Activated CD4-positive, alpha-beta T cell treated with anti-CD3 and anti-CD28 coated beads for 24 hours (primary cell): Measurements from ENCODE around the gene FBXO3.
A peak's percentile ranks its signal among the peaks of the same experiment; 100 is the strongest.

Source experiments
- DNase-seq, 2 donors: peaks; one replicate each; pipeline ENCODE4 v3.0.0-alpha.2; 2020; ENCODE audit warnings: low read depth in 2 of 2

The FBXO3 gene

DNA sequence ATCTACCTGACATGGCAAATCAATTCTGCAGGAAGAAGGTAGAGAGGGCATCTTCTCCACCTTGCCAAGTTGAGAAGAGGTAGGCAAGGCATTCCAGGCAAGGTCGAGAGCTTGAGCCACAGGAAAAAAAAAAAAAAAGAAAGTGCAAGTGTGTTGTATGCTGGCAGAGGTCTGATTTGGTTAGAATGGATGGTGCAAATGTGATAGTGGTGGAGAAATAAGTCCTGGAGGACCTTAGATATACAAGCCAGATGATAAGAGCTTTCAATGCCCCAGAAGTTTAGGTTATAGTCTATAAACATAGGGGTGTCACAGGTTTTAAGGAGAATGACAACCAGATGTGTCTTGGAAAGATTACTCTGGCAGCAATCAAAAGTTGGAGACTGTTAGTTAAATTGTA is 1.4 kb downstream of the FBXO3 start:
- DNase-seq = no peak

DNA sequence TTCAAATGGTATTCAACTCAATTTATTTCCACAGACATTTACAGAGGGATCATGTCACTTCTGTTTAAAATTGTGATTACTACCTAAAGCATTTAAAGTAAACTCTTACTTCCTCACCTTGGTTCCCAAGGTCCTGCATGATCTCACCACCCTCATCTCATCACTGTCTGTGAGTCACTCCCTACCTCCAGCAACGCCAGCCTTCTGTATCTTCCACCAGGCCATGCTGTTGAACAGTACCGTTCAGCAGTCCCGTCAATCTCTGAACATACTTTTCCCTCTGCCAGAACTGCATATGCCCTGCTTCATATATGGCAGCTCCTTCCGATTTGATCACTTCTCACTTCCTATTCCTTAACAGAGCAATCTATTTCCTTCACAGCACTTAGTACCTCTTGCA is 2.0 kb downstream of the FBXO3 start:
- no peak for DNase-seq

DNA sequence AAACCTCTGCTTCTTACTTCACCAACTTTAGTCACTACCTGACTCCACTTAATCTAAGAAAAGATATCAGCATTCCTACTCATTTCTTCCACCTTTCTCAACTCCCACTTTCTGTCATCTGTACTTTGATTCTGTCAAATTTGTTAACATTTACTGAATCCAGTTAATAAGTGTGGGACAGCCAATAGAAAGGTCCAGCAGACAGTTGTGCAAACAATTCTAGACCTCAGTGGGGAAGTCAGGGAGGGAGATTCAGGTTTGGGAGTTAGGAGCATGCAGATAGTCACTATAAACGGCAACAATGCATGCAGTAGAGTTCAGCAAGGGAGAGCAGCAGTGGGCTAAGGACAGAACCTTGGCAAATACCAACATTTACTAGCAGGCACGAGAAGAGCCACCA is 4.1 kb downstream of the FBXO3 start:
- DNase-seq = no peak

DNA sequence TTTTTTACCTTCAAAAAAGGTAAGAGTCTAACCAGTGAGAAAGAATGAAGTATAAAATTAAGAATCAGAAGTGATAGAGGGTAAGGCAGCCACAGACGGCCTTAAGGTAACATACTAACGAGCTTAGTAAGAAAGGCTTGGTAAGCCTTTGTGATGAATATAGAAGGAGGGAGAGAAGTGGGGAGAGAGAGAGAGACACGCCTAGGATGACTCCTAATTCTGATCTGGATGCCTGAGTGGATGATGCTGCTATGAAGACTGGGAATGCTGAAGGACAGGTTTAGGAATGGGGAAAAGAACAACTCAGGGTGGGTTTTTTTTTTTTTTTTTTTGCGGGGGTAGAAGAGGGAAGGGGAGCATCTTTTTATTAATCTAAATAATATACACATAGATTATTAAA is 4.8 kb downstream of the FBXO3 start:
- no peak for DNase-seq

DNA sequence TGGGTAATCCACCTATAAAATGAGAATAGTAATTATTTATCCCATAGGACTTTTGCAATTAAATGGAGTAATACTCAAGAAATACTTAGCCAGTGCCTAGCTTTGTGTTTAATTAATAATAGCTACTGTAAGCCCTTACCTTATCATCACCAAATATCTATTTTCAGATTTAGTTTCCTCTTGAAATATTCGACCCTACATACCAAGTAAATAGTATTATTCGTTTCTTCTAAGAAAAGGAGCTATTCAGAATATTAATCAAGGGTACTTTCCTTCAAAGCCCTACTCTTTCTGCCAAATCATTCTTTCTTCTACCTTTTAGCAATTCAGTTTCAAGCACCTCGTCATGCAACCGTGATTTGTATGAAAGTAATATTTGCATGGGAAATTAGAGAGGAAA is 6.7 kb downstream of the FBXO3 start:
- no peak for DNase-seq

DNA sequence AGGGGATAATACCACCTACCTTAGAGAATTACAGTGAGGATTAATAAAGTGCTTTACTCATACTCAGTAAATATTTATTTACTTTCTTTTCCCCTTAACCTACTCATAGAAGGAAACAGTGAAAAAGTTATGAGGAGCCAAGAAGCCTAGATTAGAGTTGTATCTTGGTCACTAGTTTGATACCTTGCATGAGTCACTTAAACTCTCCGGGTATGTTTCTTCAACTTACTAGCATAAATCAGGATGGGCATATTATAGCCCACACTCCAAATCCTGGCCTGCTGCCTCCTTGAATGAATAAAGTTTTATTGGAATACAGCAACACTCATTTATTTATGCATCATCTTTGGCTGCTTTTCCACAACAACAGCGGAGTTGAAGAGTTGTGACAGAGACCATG is 8.2 kb downstream of the FBXO3 start:
- no peak for DNase-seq

DNA sequence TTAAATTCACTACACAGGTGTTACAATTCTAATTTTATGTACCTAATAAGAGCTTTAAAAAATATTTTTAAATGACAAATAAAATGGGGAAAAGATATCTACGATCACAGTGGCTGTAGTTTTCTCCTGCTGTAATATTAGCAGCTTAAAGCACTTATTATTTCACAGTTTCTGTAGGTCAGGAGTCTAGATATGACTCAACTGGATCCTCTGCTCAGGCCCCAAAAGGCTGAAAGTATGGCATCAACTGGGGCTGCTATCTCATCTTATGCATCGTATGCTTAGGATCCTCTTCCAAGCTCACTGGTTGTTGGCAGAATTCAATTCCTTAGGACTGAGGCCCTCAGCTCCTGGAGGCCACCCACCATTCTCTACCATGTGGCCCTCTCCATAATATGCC is 12.8 kb downstream of the FBXO3 start:
- no peak for DNase-seq

DNA sequence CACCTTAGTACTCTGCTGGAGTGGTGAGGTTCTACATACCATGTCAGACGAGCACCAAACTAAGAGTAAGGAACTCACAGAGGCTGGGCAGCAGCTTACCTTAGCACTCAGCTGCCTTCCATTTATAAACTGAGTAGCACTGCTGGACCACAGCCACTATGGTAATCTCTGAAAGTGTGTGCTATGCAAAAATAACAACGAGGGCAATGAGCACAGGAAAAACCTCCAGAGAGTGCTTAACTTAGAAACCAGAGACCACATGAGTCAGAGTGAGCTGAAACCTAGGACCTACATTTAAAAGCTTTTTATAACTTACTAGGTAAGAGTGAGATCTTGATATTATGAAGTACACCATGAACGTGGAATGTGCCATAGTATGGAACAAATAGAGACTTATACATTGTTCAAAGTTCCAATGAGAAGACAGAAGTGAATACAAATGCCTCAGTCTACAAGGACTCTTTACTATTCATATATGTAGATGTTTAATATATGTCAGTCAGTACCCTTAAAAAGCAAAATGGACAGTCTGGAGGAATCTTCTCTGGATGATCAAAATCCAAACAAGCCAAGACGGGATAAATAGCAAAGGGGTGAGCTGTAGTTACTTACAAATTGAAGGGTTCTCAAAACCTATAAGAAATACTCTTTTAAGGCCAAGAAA is 20.9 kb downstream of the FBXO3 start:
- no peak for DNase-seq

DNA sequence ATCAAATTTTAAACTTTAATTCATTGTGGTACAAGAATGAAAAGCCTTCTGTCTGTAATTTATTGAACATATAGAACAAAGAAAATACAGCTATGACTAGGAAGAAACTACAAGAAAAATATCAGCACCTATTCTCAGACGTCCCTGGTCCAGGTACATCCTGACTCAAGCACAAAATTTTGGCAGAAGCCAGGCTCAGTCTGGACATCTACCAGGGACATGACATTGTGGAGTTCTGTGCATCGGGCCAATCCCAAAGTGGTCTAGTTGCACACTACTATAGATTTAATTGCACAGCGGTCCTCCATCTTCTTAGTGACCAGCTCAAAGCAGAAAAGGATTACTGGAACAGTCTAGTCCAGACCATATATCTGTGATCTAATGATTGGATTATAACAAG is 22.4 kb downstream of the FBXO3 start:
- no peak for DNase-seq

DNA sequence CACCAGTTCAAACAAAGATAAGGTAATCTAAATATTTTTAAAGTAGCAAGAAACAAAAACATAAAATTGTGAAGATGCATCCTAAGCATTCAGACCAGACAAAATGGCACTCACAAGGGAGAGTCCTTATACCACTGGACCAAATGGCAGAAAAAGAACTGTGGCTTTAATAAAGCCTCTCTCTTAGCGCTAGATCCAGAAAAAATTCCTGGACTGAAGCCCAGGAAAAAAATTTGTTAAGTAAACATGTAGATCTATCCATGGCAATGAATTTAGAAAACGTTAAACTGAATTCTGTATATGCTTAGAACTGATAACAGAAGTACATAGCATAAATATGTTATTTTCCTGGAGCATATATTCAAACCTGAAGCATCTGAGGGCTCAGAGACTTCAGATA is 26.3 kb downstream of the FBXO3 start:
- no peak for DNase-seq

DNA sequence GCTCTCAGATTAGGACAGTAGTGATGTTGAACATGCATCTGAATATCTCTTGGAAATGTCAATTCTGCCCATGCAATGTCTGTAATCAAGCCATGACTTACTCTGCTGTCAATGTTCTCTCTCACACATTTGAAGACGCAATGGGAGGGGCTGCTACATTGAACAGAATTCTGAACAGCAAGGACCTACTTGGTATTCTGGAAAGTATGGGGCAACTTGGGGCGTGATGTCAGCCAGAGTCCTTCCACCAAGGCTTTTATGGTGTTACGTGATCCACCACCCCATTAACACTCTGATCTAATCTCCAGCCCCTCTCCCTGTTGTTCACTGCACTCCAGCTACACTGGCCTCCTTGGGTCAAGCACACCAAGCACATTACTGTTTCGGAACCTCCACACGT is 31.0 kb downstream of the FBXO3 start:
- no peak for DNase-seq

DNA sequence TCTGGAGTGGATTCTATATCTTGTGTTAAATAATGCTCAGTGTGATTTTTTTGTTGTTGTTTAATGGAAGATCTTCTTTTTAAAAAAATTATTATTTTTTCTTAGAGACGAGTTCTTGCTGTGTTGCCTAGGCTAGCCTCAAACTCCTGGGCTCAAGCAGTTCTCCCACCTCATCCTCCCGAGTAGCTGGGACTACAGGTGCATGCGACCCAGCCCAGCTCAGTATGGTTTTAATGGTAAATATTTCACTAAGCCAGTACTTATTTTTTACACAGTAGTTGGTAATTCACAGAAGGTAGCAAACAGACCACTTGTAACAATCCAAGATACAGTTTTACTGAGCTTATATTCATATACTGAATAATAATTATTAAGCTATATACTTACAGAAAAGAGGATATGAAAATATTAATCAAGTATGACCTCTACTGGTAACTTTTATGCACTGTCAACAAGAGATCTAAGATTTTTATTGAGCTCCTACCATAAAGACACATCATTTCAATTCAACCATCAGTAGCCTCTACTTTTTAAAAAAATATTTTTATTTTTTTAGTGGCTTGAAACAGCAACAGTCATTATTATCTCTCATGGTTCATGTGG is 32.0 kb downstream of the FBXO3 start:
- no peak for DNase-seq

DNA sequence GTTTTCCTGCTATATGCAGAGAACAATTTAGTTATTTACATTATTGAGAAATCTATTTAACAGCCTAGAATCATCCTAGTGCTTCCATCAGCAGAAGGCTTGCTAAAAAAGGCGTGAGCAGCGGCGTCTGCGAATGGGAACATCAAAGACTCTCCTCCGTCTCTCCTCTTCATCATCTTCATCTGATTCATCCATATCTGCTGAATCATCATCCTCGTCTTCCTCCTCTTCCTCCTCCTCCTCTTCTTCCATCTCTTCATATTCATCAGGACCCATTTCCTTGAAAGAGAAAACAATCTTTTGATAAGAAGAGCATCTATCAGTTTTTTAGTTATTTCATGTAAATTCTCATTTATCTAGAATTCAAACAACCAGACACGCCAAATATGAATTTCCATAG is 32.5 kb downstream of the FBXO3 start:
- no peak for DNase-seq

DNA sequence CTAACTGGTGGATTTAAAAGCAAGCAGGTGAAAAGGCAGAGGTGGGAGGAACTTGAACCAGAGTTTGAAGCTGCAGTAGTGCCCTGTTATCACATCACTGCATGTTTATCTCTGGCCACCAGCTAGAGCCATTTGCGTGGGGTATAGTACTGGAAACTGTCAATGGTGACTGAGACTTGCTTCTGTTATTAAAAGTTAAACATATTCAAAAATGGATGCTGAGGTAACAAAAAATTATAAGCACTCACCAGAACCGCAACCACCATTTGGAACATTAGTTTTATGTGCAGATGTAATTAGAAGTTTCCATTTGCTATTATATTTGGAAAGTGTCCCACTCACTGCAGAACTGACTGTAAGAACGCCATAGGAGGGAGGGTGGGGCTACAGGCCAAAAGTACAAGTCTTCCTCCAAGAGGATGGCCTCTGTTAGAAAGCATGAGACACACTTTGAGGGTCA is 36.9 kb downstream of the FBXO3 start:
- no peak for DNase-seq

DNA sequence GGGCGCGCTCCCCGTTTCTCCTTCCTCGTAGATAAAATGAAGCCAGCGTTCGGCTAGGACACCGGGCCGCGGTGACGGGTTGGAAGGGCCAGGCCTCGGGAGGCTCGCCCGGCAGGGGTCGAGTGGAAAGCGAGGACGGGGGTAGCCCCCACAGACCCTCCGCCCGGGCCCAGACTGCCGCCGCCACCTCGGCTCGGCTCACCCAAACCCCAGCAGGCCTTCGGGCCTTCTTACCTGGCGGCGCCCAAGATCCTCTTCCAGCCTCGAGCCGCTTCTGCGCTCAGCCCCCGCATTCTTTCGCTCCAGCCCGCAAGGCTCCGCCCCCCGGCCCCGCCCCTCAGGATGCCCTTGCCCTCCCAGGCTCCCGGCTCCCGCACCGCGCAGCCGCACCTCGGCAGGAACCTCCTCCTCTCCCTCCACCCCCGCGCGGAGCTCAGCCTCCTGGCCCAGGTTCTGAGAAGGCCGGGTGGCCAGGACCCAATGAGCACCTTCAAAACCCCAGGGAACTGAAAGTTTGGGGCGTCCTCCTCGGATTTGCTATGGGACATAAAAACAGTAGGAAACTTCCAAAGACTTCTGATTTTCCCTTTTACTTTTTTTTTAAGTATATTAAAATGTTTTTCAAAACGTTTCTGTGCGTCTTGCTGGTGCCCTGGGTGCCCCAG is 38.0 kb downstream of the FBXO3 start, which contains the start of gene CD59:
Gene CD59 (minus strand): TSS at position 276 of the 665 bp plus-strand sequence. CDS start 13,978 bp downstream, outside the sequence.
- DNase-seq = peak; percentile 80 to 94

DNA sequence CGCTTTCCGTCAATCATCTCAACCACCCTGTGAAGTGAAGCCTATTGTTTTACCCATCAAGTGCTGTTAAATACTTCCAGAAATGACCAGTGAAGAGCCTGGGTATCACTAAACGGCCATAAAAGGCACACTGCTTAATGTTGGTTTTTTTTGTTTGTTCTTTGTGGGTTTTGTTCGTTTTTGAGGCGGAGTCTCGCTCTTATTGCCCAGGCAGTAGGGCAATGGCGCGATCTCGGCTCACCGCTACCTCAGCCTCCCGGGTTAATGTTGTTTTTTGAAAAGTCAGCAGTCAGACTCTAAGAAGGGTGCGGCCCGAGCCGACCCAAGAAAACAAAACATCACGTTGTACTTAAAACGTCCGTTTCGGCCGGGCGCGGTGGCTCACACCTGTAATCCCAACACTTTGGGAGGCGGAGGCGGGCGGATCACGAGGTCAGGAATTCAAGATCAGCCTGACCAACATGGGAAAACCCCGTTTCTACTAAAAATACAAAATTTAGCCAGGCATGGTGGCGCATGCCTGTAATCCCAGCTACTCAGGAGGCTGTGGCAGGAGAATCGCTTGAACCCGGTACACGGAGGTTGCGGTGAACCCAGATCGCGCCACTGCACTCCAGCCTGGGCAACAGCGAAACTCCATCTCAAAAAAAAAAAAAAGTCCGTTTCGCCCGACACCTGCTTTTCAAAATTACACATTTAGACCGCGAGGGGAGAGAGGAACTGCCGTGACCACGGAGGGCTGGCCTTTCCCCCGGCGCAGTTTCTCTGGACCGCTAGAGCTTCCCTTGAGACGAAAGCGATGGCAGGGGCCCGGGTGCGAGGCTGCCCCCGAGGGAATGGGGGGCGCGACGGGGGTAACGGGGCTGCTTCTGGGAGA is 38.8 kb downstream of the FBXO3 start:
- DNase-seq = peak in 1 of 2 donors; percentile 24

DNA sequence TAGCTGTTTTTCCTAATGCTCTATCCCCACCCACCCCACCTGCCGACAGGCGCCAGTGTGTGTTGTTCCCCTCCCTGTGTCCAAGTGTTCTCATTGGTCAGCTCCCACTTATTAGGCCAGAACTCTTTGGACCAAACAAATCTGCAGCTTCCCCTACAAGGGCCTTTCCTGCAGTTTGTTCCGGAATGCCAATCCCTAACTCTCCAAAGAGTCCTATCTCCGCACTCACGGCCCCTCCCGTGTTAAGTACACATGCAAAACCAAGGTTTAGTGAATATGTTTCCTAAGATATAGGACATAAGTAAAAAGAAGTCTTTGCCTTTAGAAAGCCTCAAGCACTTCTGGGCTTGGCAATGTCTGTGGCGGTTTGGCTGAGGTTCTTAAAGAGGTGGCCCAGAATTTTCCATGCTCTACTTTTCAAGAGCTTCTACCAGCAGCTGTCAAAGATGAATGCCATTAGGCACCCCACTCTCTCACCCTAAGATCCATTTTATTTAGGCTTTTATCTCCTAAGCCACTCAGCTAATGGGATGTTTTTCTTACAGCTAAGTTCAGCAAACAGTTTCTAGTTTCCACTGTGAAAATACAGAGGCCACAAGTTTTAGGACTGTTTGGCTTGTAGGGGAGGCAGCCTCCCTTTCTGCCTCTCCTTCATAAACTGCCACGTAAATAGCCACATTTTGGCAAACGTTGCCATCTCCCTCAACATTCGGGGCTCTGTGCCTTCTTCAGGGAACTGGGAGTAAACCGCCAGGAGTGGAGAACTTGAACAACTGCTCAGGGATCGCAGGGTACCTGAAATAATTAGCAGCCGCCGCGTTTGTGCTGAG is 39.7 kb downstream of the FBXO3 start:
- no peak for DNase-seq

DNA sequence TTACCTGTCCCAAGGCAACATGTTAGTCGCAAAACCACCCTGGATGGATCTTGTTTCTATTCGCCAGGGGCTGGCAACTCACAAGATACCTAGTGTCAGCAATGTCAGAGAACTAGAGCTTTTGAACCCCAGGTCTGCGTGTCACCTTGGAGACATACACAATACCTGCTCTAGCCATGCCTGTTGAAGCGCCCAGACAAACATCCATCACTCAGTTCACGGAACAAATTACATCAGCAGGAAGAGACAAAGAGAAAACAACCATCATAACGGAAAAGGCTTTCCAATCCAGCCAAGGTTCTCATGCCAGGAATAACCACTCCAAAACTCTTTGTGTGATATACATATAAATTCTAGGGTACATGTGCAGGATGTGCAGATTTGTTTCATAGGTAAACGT is 40.3 kb downstream of the FBXO3 start:
- DNase-seq = no peak

DNA sequence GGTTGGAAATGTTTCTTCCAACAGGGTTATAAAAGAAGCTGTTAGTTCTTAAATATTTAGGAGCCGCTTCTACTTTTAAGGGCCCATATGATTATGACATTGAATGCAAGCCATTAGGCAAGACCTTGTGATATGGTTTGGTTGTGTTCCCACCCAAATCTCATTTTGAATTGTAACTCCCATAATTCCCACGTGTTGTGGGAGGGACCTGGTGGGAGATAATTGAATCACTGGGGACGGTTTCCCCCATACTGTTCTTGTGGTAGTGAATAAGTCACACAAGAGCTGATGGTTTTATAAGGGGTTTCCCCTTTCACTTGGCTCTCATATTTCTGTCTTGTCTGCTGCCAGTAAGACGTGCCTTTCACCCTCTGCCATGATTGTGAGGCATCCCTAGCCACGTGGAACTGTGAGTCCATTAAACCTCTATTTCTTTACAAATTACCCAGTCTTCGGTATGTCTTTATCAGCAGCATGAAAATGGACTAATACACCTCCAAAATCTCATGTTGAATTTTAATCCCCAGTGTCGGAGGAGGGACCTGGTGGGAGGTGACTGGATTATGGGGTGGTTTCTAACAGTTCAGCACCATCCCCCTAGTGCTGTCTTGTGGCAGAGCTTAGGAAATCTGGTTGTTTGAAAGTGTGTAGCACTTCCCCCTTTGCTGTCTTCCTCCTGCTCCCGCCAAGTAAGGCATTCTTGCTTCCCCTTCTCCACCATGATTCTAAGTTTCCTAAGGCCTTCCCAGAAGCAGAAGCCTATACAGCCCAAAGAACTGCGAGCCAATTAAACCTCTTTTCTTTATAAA is 42.4 kb downstream of the FBXO3 start:
- peak; percentile 13 to 24 for DNase-seq

DNA sequence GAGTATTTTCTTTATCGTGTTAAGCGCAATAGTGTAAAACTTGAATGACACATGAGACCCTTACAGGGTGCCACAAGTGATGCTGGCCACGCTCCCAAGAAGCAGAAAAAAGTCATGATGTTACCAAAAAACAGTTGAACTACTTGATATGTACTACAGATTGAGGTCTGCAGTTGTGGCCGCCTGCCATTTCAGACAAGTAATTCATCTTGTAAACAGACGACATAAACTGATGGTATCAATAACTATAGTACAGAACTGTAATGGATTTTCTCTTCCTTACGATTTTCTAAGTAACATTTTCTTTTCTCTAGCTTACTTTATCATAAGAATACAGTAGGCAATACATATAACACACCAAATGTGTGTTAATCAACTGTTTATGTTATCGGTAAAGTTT is 43.6 kb downstream of the FBXO3 start:
- no peak for DNase-seq
